H1 (cell line): ENCODE results near the gene ULBP1. TPM values are rescaled to one million over a fixed set of nuclear protein-coding genes. Genes with fewer than 3 reads are reported as not detected.

ENCODE experiments used
- CTCF ChIA-PET: fragments of 300-600 bp; sonication (Branson Sonifier 250); formaldehyde crosslinking; loops from one replicate; lab custom pipeline; 2021; ENCODE audit not compliant: partially characterized antibody; lab: Charles Lee
- POLR2A ChIA-PET: fragments of 300-600 bp; sonication (Branson Sonifier 250); formaldehyde crosslinking; loops from one replicate; lab custom pipeline; 2021; ENCODE audit warnings: inconsistent platforms; ENCODE audit not compliant: partially characterized antibody; lab: Charles Lee
- DNase-seq, 2 experiments: peaks; one replicate each; pipeline versions ENCODE4 v3.0.0 to v3.0.0-alpha.2; 2010 to 2022; ENCODE audit warnings: low spot score in 2 of 2, low read depth in 1 of 2, mixed read lengths in 1 of 2
- FAIRE-seq: peaks from 2 replicates; lab custom pipeline; 2011; peaks lifted over from hg19 to GRCh38; lab: Jason Lieb, UNC
- H2AFZ ChIP-seq: 2 replicates; pipeline ENCODE4 v1.8.1; 2012; ENCODE audit warnings: low read length, inconsistent platforms
- H2AK5ac ChIP-seq: 2 replicates; pipeline ENCODE4 v1.6.1; 2013; ENCODE audit warnings: low read depth, low read length
- H2BK120ac ChIP-seq: replicated peaks from 2 replicates; pipeline ENCODE3; 2013; ENCODE audit warnings: low read depth, low read length, inconsistent platforms
- H2BK12ac ChIP-seq: 2 replicates; pipeline ENCODE4 v1.6.1; 2013; ENCODE audit warnings: low read depth, low read length
- H2BK15ac ChIP-seq: 2 replicates; pipeline ENCODE4 v1.6.1; 2013; ENCODE audit warnings: low read length
- H2BK20ac ChIP-seq: 2 replicates; pipeline ENCODE4 v1.6.1; 2013; ENCODE audit warnings: low read length
- H2BK5ac ChIP-seq: 2 replicates; pipeline ENCODE4 v1.6.1; 2013; ENCODE audit warnings: low read depth, low read length
- H3K14ac ChIP-seq: 2 replicates; pipeline ENCODE4 v1.6.1; 2013; ENCODE audit warnings: inconsistent platforms; ENCODE audit not compliant: insufficient read length
- H3K18ac ChIP-seq: 2 replicates; pipeline ENCODE4 v1.6.1; 2013; ENCODE audit warnings: low read length; ENCODE audit errors: extremely low read depth
- H3K23ac ChIP-seq: 2 replicates; pipeline ENCODE4 v1.6.1; 2013; ENCODE audit warnings: inconsistent platforms; ENCODE audit not compliant: insufficient read length
- H3K23me2 ChIP-seq: 2 replicates; pipeline ENCODE4 v1.6.1; 2013; ENCODE audit warnings: low read depth, low read length
- H3K27ac ChIP-seq: 2 replicates; pipeline ENCODE4 v1.6.1; 2011; ENCODE audit warnings: low read depth, low read length, inconsistent platforms
- H3K27me3 ChIP-seq, 4 experiments: replicated peaks in 1 of 4; 1 replicate in 1 of 4; 2 replicates in 3 of 4; pipeline versions ENCODE4 v1.6.1 to v1.8.1; 2011 to 2013; ENCODE audit warnings: low read length in 3 of 4, mild to moderate bottlenecking in 3 of 4, inconsistent platforms in 2 of 4, mixed read lengths in 2 of 4, moderate library complexity in 1 of 4; ENCODE audit not compliant: control insufficient read depth in 3 of 4, insufficient read depth in 3 of 4; ENCODE audit errors: extremely low read depth in 1 of 4
- H3K36me3 ChIP-seq, 4 experiments: 2 replicates each; pipeline versions ENCODE4 v1.6.1 to v1.8.1; 2011 to 2013; ENCODE audit warnings: mild to moderate bottlenecking in 4 of 4, low read length in 3 of 4, moderate library complexity in 2 of 4, control low read depth in 1 of 4, inconsistent platforms in 1 of 4; ENCODE audit not compliant: insufficient read depth in 4 of 4, control insufficient read depth in 2 of 4
- H3K4ac ChIP-seq: replicated peaks from 2 replicates; pipeline ENCODE3; 2013; ENCODE audit warnings: low read length, low read depth, mixed read lengths, inconsistent platforms; ENCODE audit not compliant: insufficient read length
- H3K4me1 ChIP-seq, 4 experiments: replicated peaks in 1 of 4; 1 replicate in 1 of 4; 2 replicates in 3 of 4; pipeline versions ENCODE4 v1.6.1 to v1.8.1; 2011 to 2013; ENCODE audit warnings: low read length in 3 of 4, inconsistent platforms in 2 of 4, mixed read lengths in 1 of 4; ENCODE audit not compliant: insufficient read depth in 4 of 4, control insufficient read depth in 3 of 4
- H3K4me2 ChIP-seq, 2 experiments: 2 replicates each; pipeline versions ENCODE4 v1.6.1 to v1.8.1; 2011 to 2013; ENCODE audit warnings: low read depth in 2 of 2, low read length in 2 of 2, control low read depth in 1 of 2, inconsistent platforms in 1 of 2, mild to moderate bottlenecking in 1 of 2; ENCODE audit not compliant: insufficient read depth in 1 of 2
- H3K4me3 ChIP-seq, 4 experiments: fragments of 200-600, 300-600 bp in 1 of 4; sonication (generic), shearing (Covaris generic), sonication (Bioruptor Twin) in 1 of 4; 2 replicates each; pipeline versions ENCODE4 v1.5.1 to v1.8.1; 2011 to 2016; ENCODE audit warnings: low read length in 4 of 4, low read depth in 3 of 4, control low read depth in 2 of 4, inconsistent platforms in 2 of 4, mild to moderate bottlenecking in 2 of 4, mixed read lengths in 1 of 4, moderate library complexity in 1 of 4; ENCODE audit not compliant: insufficient read depth in 2 of 4; ENCODE audit errors: extremely low read depth in 1 of 4
- H3K56ac ChIP-seq: replicated peaks from 2 replicates; pipeline ENCODE3; 2013; ENCODE audit warnings: low read depth, mild to moderate bottlenecking, mixed read lengths, low read length, inconsistent platforms; ENCODE audit not compliant: insufficient read length
- H3K79me1 ChIP-seq: 2 replicates; pipeline ENCODE4 v1.6.1; 2013; ENCODE audit warnings: low read depth, low read length, control low read depth
- H3K79me2 ChIP-seq, 2 experiments: 2 replicates each; pipeline versions ENCODE4 v1.6.1 to v1.8.1; 2012 to 2013; ENCODE audit warnings: low read length in 2 of 2, mild to moderate bottlenecking in 2 of 2, inconsistent platforms in 1 of 2; ENCODE audit not compliant: insufficient read depth in 2 of 2, control insufficient read depth in 1 of 2
- H3K9ac ChIP-seq, 4 experiments: replicated peaks in 1 of 4; 1 replicate in 1 of 4; 2 replicates in 3 of 4; pipeline versions ENCODE4 v1.6.1 to v1.8.1; 2011 to 2013; ENCODE audit warnings: low read depth in 3 of 4, low read length in 3 of 4, control low read depth in 2 of 4, mild to moderate bottlenecking in 2 of 4, moderate library complexity in 2 of 4, inconsistent platforms in 1 of 4; ENCODE audit errors: extremely low read depth in 1 of 4
- H3K9me3 ChIP-seq, 2 experiments: 2 replicates each; pipeline versions ENCODE4 v1.6.1 to v1.8.1; 2012 to 2013; ENCODE audit warnings: mild to moderate bottlenecking in 2 of 2, moderate library complexity in 2 of 2, control low read depth in 1 of 2, inconsistent platforms in 1 of 2, low read depth in 1 of 2, low read length in 1 of 2, mixed read lengths in 1 of 2; ENCODE audit not compliant: insufficient read depth in 2 of 2
- H4K20me1 ChIP-seq, 2 experiments: replicated peaks in 1 of 2; 2 replicates each; pipeline versions ENCODE3 to v1.8.1; 2011 to 2013; ENCODE audit warnings: inconsistent platforms in 2 of 2, low read length in 2 of 2, mild to moderate bottlenecking in 1 of 2; ENCODE audit not compliant: insufficient read depth in 2 of 2, control insufficient read depth in 1 of 2
- H4K5ac ChIP-seq: 2 replicates; pipeline ENCODE4 v1.6.1; 2013; ENCODE audit warnings: low read length, low read depth, mixed read lengths, inconsistent platforms; ENCODE audit not compliant: insufficient read length
- H4K8ac ChIP-seq: 2 replicates; pipeline ENCODE4 v1.8.0; 2013; ENCODE audit warnings: mild to moderate bottlenecking, moderate library complexity, low read length, inconsistent platforms; ENCODE audit not compliant: insufficient read depth; ENCODE audit errors: extremely low read depth
- H4K91ac ChIP-seq: replicated peaks from 2 replicates; pipeline ENCODE3; 2013; ENCODE audit warnings: low read length, mixed read lengths, inconsistent platforms; ENCODE audit not compliant: insufficient read length
- ATF2 ChIP-seq: IDR thresholded peaks from 2 replicates; pipeline ENCODE4 v1.6.1; 2012; ENCODE audit warnings: low read length, inconsistent platforms
- BACH1 ChIP-seq: IDR thresholded peaks from 2 replicates; pipeline ENCODE4 v1.6.1; 2012; ENCODE audit warnings: low read length, improper control_type of control experiment
- CBX8 ChIP-seq: fragments of 300-800, 300-1000 bp; sonication (generic); IDR thresholded peaks from 2 replicates; pipeline ENCODE4 v1.7.1; 2016; ENCODE audit warnings: low read depth, low read length, borderline replicate concordance
- GTF2F1 ChIP-seq: IDR thresholded peaks from 2 replicates; pipeline ENCODE4 v1.6.1; 2012; ENCODE audit warnings: low read depth, low read length, improper control_type of control experiment, borderline replicate concordance
- HDAC2 ChIP-seq, 2 experiments: fragments of 300-600 bp in 1 of 2; sonication (generic) in 1 of 2; IDR thresholded peaks; 2 replicates each; pipeline ENCODE4 v1.6.1; 2011 to 2012; ENCODE audit warnings: low read depth in 2 of 2, low read length in 2 of 2, mild to moderate bottlenecking in 2 of 2, moderate library complexity in 2 of 2, borderline replicate concordance in 1 of 2, inconsistent platforms in 1 of 2
- RBBP5 ChIP-seq: IDR thresholded peaks from 2 replicates; pipeline ENCODE4 v1.7.1; 2012; ENCODE audit warnings: low read depth, mild to moderate bottlenecking, inconsistent platforms, low read length, moderate library complexity, borderline replicate concordance
- RNF2 ChIP-seq: fragments of 200-900, 300-1000 bp; sonication (generic); IDR thresholded peaks from 2 replicates; pipeline ENCODE4 v1.7.1; 2016; ENCODE audit warnings: borderline replicate concordance, low read depth, mild to moderate bottlenecking, antibody characterized with exemption, low read length; ENCODE audit not compliant: poor library complexity, severe bottlenecking; ENCODE audit errors: missing control alignments
- SP4 ChIP-seq: IDR thresholded peaks from 2 replicates; pipeline ENCODE4 v1.6.1; 2012; ENCODE audit warnings: low read length, inconsistent platforms
- SUZ12 ChIP-seq: fragments of 200-600 bp; sonication (generic); IDR thresholded peaks from 2 replicates; pipeline ENCODE4 v1.6.1; 2012; ENCODE audit warnings: mild to moderate bottlenecking, inconsistent platforms, low read length, moderate library complexity, mixed read lengths
- WGBS, 2 experiments: shearing (Covaris generic) in 1 of 2; methylation state at CpG; one replicate each; pipeline versions ENCODE4 v1.1.6 to v1.1.7; 2013 to 2015; ENCODE audit warnings: low lambda C conversion rate in 2 of 2, mixed read lengths in 2 of 2, inconsistent platforms in 1 of 2, low coverage in 1 of 2, missing lambda C conversion rate in 1 of 2; ENCODE audit not compliant: insufficient replicate concordance in 2 of 2, insufficient coverage in 1 of 2, insufficient read length in 1 of 2; ENCODE audit errors: extremely low coverage in 1 of 2, missing lambda C conversion rate in 1 of 2; 5-methylcytosine and 5-hydroxymethylcytosine counted together
- polyA plus RNA-seq, 7 experiments: library from polyadenylated mRNA; depleted of rRNA in 3 of 7; stranded (reverse) in 5 of 7; unstranded in 2 of 7; fragments of >200 nt in 5 of 7; fragments of 200-250 nt in 2 of 7; gene quantifications; 1 replicate in 5 of 7; 2 replicates in 1 of 7; 4 replicates in 1 of 7; pipeline versions ENCODE4 v1.2.1 to v1.2.3, GENCODE V29; 2011 to 2013; ENCODE audit warnings: missing spikeins in 2 of 7, mixed read lengths in 2 of 7
- total RNA-seq: library from RNA; stranded (reverse); fragmentation: NEBNext Ultra II Directional; extraction: Animal tissue kit (Norgen Biotek cat#: 25700); gene quantifications from 2 replicates; pipeline ENCODE4 v1.2.1, GENCODE V29; 2021

ULBP1 gene
- total and polyA plus RNA-seq, 2 of the 8 experiments (the other 6 are each of a cell fraction or from before 2014, with no cell fraction given) = 0.32 to 0.60 TPM

- peaks cover 0 to 6% (median 3%) of the 10 kb centered on the region in 4 experiments; a peak in 5 of 7 replicates for H3K4me1 ChIP-seq
- H4K8ac ChIP-seq = no peak overlapping the region
- no peak overlapping the region for H3K4me3 ChIP-seq
- H3K9ac ChIP-seq = no peak overlapping the region
- H3K4ac ChIP-seq = no peak overlapping the region
- no peak for FAIRE-seq
- no peak overlapping the region for H2BK120ac ChIP-seq
- no peaks in the 10 kb centered on the region for H3K79me1 ChIP-seq
- no peak overlapping the region for H4K91ac ChIP-seq
- no peak overlapping the region; the same call in 1 of the 2 replicates for H2BK15ac ChIP-seq
- H3K4me2 ChIP-seq = no peak overlapping the region; a peak in 1 of 4 replicates
- H4K20me1 ChIP-seq = peaks cover 6 to 9% of the 10 kb centered on the region in 2 experiments
- no peak for DNase-seq
- H3K36me3 ChIP-seq = peaks cover 0 to 4% (median 0%) of the 10 kb centered on the region in 4 experiments; a peak in 1 of 8 replicates
- H3K27ac ChIP-seq = no peak overlapping the region
- no peak overlapping the region for H4K5ac ChIP-seq
- POLR2A ChIA-PET = interaction anchor here (1.5 kb wide), 1 partner anchor 50 kb away, joined by 4 read pairs; no protein-coding TSS in a partner anchor
- H3K56ac ChIP-seq = no peak overlapping the region
- no peak overlapping the region for H2BK20ac ChIP-seq
- H3K9me3 ChIP-seq = no peaks in the 10 kb centered on the region
- no peak overlapping the region for H3K18ac ChIP-seq
- H2AFZ ChIP-seq = no peak overlapping the region
- no peak overlapping the region for H3K14ac ChIP-seq
- CTCF ChIA-PET = interaction anchor here (0.6 to 1.9 kb wide), 6 partner anchors 11 to 77 kb away, joined by 3 to 10 read pairs (median 4); no protein-coding TSS in a partner anchor
- H2BK5ac ChIP-seq = no peak overlapping the region
- peaks cover 66 to 89% (median 84%) of the 10 kb centered on the region in 4 experiments for H3K27me3 ChIP-seq
- peak overlapping the region; percentile 77; the same call in 1 of the 2 replicates for H2BK12ac ChIP-seq
- peak overlapping the region; percentile 56; the same call in 1 of the 2 replicates for H2AK5ac ChIP-seq
- no peaks in the 10 kb centered on the region for H3K79me2 ChIP-seq
- peaks cover 13% of the 10 kb centered on the region; the same call in 1 of the 2 replicates for H3K23me2 ChIP-seq
- no peak overlapping the region for H3K23ac ChIP-seq
- WGBS, 2 experiments = 25% methylated on average over 6 of the region's 6 CpGs; no CpG with 5 or more reads in 1 of the 2 experiments
- TF ChIP-seq RBBP5 (no peak), RNF2 (peak; percentile 75), GTF2F1 (no peak), CBX8 (no peak), HDAC2 (IDR thresholded peaks at IDR 0.05; ENCODE audit: borderline replicate concordance in 1 of 2, low read depth in 2 of 2, low read length in 2 of 2) (no peak), ATF2 (no peak), SP4 (no peak), BACH1 (no peak), SUZ12 (peak; percentile 77)
These were observed 23.7 kb upstream of the ULBP1 start for GRCh38 chr6:149939909-149940671.
